ENCODE results near the gene GIGYF1.
"Not testable (repeated sequence)": the region's sequence is repeated elsewhere in the genome, so short reads cannot be mapped to it uniquely, and the experiment has no call there.

GIGYF1 gene

DNA sequence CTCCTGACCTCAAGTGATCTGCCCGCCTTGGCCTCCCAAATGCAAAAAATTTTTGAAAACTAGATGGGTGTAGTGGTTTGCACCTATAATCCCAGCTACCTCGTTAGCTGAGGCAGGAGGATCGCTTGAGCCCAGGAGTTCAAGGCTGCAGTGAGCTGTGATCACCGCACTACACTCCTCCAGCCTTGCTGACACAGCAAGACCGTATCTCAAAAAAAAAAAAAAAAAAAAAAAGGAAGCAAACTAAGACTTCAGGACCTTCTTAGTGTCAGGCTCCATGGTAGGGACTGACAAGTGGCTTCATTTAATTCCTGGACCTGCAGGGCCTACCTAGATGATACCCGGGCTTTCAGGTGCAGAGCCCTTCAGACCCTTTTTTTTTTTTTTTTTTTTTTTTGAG lies 14.3 kb upstream of the GIGYF1 start:
- DNase-seq, result no peak

DNA sequence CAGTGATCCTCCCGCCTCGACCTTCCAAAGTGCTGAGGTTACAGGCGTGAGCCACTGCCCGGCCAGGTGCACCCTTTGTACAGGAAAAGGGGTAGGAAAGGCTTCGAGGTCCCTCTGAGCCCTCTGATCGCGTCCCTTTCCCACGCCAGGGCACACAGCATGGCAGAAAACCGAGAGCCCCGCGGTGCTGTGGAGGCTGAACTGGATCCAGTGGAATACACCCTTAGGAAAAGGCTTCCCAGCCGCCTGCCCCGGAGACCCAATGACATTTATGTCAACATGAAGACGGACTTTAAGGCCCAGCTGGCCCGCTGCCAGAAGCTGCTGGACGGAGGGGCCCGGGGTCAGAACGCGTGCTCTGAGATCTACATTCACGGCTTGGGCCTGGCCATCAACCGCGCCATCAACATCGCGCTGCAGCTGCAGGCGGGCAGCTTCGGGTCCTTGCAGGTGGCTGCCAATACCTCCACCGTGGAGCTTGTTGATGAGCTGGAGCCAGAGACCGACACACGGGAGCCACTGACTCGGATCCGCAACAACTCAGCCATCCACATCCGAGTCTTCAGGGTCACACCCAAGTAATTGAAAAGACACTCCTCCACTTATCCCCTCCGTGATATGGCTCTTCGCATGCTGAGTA lies 12.7 kb upstream of the GIGYF1 start:
- no peak for DNase-seq

DNA sequence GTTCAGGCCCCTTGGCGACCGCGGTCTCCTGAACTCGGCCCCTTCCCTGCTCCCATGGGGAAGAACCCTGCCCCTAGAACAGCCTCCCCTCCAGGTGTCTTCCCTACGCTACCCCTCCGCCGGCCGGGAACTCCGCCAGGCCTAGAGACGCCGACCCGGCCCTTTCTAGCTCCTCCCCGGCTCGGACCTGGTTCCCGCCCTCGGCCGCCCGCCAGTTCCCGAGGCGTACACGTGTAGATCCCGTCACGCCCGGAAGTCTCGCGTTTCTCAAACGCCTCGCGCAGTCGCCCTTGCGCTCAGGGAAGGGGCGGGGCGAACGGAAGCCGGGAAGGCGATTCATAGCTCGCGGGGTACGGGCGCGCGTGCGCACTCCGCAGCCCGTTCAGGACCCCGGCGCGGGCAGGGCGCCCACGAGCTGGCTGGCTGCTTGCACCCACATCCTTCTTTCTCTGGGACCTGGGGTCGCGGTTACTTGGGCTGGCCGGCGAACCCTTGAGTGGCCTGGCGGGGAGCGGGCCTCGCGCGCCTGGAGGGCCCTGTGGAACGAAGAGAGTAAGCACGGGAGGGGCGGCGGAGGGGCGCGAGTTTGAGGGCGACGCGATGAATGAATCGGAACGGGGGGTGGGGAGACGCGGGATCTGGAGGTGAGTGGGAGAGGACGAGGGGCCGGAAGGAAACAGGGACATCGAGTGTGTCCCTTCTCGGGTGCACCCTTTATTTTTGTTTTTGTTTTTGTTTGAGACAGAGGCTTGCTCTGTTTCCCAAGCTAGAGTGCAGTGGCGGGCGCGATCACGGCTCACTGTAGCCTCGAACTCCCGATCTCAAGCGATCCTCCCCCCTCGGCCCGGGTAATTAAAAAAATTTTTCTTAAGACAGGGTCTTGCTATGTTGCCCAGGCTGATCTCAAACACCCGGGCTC lies 12.0 kb upstream of the GIGYF1 start, which contains the start of gene POP7:
POP7 (plus strand) TSS at position 369 of the 919 bp plus-strand sequence. CDS start 710 bp downstream, outside the sequence.
- peak; percentile 99 for DNase-seq

DNA sequence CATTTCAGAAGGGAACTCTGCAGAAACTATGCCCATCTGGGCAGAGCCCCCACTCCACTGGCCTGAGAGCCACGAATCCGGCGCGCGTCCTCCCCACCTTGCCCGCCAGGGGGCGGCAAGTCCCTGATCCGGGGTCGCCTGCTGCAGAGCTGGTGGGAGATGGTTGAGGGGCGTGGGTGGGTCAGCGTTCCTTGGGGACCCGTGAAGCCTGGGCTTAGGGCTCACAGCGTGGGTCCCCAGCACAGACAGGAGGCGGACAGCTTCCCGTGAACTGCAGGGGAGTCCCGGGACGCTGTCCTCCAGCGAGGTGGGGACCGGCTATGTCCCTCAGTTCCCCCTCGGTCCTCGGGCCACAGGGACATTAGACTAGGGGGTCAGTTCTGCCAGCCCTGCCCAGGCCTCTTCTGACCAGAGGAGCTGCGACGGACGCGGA lies 11.3 kb upstream of the GIGYF1 start:
- peak; percentile 90 for DNase-seq

DNA sequence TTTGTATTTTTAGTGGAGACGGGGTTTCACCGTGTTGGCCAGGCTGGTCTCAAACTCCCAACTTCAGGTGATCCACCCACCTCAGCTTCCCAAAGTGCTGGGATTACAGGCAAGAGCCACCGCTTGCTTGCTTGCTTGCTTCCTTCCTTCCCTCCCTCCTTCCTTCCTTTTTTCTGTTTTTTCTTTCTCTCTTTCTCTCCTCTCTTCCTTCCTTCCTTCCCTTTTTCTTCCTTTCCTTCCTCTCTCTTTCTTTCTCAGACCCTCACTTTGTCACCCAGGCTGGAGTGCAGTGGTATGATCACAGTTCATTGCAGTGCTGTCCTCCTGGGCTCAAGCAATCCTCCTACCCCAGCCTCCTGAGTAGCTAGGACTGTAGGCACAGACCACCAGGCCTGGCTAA lies 7.0 kb upstream of the GIGYF1 start:
- not testable (repeated sequence) for DNase-seq

DNA sequence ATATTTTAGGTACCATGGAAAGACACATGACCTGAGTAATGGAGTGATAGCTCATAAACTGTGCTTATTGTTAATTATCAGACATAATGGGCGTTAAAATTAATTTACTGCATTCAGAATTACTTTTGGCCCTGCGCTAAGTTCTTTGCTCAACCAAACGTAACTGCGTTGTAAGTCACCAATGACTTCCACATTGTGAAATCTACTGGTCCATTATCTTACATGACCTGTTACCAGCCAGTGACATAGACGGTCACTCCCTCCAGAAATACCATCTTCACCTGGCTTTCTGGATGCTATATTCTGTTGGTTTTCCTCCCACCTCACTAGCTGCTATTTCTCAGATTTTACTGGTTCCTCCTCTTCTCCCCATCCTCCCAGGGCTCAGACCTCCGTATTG lies 5.0 kb upstream of the GIGYF1 start:
- no peak for DNase-seq

DNA sequence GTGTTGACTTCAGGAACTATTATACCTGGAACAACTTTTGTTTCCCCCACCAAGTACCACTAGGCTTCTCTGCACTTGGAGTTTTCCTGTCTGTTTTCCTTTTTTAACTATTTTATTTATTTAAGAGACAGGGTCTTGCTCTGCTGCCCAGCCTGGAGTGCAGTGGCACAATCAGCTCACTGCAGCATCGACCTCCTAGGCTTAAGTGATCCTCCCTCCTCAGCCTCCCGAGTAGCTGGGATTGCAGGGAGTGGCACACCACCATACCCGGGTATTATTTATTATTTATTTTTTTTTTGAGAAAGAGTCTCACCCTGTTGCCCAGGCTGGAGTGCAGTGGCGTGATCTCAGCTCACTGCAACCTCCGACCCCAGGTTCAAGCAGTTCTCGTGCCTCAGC lies 2.1 kb upstream of the GIGYF1 start:
- DNase-seq, result no peak

DNA sequence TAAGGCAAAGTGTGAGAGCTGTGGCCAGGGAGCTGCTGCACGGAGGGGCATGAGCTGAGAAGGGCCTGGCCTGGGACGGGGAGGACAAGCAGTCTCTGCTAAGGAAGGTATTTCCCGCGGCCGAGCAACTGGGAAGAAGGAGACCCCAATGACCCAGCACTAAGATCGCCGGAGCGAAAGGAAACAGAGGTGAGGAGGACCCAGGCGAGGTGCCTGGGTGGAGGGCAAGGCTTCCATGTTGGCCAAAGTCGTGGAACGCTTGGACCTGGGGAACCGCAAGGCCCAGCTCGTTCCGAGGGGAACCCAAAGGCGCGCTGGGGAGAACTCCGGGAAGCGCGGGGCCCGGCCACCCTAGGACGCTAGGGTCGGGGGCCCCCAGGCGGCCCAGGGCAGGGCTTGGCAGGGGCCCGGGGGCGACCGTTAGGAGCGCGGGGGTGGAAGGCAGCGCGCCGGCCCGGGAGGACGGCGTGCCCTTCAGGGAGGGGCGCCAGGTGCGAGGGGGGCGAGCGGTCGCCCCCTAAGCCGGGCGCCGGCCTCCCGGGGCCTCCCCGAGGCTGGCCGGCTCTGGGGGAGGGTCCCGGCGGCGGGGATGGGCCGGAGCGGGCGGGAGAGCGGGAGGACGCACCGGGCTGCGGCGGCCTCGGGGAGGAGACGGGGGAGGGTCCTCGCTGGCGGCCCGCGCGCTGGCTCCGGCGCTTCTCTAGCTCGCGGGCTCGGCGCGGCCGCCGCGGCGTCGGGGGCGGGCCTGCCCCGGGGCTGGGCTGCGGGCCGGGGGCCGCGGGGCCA lies 545 bp downstream of the GIGYF1 start:
- DNase-seq, result no peak

DNA sequence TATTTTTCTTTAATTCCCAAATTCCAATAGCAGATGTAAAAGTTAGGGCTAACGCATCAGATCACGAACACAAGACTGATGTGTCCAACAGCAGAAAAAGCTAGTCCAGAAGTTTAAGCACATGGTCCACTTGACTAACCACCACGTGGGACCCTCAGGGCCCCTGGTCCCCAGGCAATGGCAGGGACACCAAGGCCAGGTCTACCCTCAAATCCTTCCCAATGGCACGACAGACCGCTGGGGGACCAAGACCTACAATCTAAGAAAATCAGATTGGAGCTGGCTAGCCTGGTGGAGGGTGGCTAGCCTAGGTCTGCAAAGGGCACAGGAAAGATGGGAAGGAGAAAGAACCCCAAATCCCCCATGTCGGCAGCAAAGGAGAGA lies 1.5 kb downstream of the GIGYF1 start:
- DNase-seq, result no peak

DNA sequence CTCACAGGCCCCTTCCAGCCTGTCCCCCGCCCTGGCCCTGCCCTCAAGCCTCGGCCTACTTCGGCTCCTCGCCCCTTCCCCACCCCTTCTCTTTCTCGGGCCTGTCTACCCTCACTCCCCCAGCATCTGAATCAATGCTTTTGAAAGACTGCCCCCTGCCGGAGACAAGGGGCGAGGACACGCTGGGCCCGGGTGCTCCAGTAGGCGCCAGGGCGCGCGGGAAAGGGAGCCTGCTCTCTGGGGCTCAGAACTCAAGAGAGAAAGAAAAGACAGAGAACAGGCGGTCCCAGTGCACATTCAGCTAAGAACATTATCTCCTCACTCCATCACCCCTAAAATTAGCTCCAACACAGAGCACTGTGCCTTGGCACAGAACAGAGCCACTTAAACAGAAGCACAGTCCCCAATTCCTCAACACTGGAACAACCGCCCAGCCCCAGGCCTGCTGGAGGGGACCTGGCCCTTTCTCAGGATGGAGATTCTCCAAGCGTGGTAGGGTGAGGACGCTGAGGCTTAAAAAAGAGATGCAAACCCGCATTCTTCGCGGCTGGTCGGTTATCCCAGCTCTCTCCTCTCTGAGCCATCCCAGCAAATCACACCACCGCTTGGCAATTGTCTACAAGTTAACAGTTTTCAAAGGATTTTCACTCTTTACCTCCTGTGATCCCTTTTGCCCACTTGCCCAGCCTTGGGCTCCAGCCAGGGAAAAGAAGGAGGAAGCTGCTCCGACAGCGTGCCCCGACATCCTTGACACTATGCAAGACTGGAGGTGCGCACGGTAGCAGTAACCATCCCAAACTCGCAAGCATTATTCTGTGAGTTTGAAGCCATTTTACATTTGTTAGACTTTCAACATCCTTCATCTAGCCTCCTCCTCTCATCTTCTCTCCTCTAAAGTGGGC lies 2.1 kb downstream of the GIGYF1 start:
- peak; percentile 83 for DNase-seq

DNA sequence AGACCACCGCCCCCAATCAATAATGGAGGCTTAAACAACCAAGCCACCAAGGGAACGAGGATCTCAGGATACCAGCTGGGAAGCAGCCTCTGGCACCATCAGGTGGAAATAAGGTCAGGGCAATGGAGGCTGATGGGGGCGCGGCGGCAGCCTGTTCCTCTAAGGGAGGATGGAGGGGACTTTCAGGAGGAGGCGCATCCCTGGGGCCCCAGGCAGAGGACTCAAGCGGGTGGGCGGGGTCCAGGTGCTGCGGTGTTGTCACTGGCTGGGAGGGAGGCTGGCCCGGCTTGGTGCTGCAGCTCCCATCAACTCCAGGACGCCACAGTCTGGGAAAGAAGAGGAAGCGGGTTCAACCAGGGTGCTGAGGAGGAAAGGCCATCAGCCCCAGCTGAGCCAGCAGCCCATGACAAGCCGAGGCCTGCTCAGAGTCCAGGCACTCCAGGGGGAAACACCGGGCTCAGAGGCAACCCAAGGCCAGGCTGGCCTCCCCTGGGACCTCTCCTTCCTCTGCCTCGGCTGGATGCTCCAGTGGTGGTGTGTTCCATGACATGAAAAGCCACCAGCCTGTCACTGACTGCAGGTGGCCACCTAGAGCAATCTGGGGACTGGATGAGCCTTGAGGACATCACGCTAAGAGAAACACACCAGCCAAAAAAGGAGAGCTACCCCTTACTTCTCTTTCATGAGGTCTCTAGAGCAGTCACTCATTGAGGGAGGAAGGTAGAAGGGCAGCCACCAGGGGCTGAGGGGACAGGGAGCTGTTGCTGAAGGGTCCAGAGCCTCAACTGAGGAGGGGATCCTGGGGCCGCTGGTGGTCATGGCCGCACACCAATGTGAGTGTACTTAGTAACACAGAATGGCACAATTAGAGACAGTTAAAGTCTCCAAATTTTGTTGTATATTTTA lies 4.6 kb downstream of the GIGYF1 start:
- DNase-seq, result no peak

DNA sequence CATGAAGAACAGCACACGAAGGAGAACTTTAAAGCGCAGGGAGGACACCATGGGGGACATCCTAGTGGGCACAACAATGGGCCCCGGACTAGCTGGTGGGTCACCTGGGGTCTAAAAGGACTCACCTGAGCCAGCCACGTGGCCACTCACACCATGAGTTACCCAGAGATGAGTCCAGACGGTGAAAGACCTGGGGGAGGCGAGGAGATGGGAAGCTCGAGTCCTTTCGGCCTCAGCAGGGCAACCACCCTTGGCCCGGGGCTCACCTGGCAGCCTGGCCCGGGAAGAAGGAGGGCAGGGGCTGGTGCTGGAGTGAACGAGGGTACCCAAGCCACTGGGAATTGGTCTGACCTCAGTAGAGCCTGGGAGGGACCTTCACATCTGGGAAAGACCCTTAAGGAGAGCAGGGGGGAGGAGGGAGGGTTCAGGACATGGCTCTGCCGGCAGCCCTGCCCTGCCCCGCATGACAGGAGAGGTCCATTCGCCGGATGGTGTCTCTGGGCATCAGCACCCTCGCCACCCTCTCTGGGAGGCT lies 5.7 kb downstream of the GIGYF1 start:
- DNase-seq, result no peak

DNA sequence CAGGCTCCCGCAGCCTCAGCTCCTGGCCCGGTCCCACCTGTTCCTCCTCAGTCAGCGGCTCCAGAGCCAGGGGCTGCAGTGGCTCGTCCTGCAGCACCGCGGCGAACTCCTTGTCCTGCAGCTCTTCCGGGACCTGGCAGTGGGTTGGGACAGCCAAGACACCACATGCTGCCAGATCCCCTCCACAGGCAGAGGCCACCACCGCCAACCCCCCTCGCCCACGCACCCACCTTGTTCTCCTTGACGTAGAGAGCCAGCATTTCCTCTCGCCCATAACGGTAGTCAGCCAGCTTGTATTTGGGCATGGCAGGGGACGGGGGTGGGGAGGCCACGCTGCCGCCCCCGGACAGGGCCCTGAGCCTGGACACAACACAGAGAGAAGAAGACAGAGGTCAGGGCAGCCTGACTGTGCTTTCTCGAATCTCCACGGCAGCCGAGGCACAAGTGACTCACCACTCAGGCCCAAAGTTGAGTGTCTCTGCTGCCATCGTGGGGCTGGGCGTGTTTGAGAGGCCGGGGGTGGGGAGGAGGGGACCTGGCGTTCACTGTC lies 6.2 kb downstream of the GIGYF1 start:
- no peak for DNase-seq

DNA sequence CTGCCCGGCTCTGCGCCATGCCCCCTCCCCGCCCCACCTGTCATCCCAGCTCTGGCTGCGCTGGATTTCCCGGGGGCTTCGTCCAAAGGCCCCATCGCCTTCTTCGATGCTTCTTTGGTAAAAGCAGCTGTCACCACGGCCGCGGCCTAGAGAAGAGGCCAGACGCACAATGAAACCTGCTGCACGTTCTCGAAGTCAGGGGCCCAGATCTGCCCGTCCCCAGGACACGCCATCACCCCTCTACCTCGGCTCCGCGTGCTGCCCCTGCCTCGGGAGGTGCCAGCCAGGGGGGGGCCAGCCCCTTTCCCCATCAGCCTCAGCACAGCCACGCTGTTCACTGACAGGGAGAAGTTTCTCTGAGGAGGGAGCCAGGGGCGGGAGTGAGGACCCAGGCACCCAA lies 6.8 kb downstream of the GIGYF1 start:
- DNase-seq, result no peak

DNA sequence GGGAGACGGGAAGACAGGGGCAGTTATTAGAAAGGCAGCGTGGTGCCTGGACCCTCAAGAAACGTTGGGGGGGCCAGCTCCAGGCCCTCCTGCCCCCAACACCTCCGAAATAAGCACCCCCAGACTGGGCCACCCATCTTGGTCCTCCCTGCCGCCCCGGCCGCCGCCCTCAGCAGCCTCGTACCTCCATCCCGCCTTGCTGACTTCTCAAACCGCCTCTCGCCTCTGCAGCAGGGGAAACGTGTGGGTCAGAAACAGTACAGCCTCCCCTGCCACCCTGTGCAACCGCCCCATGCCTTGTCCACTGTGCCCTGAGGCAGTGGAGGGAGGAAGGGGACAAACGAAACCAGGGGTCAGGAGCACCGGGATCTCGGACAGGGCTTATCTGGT lies 7.2 kb downstream of the GIGYF1 start:
- no peak for DNase-seq

DNA sequence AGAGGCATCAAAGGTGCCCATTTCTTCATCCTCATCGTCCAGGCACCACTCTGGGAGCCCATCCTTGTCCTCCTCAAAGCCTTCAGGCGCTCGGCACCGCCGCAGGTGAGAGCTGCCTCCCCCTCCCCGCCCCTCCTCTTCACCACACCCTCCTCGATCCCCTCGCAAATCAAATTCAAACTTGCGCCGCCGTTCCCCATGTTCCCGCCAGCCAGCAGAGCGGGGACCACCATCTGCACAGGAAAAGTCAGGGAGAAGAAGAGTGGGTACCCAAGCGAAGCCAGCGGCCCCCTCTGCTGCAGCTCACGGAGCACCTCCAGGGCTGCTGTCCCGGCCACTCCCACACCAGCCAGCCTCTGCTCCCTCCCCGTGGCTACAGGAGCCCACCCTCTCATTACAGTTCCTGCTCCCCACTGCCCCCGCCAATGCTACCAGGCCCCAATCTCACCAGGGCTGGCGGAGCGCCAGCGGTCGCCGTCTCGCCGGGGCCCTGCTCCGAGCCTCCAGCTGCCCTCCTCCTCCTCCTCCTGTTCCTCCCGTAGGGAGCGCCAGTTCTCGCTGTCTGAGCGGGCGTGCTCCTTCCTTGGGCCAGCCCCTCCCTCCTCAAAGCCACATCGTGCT lies 7.7 kb downstream of the GIGYF1 start:
- no peak for DNase-seq

DNA sequence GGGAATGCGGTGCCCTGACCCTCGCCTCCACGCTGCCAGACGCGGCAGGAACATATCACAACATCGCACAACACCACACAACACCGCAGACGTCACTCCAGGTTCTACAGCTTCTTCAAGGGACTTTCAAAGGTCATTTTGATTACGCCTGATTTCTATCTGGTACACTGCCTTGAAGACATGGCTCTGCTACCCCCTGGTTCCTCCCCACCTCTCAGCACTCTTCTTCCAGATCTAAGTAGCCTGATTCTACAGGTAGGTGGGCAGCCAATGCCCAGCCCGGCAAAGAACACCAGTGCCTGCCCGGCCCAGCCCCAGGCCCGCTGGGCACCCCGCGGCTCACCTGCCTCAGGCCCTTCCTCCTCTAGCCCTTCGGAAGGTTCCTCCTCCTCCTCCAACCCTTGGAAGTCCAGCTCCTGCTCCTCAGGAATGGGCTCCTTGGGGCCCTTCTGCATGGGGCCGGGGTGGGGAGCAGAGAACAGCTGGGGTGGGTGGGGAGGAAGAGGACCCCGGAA lies 8.4 kb downstream of the GIGYF1 start:
- DNase-seq, result no peak

DNA sequence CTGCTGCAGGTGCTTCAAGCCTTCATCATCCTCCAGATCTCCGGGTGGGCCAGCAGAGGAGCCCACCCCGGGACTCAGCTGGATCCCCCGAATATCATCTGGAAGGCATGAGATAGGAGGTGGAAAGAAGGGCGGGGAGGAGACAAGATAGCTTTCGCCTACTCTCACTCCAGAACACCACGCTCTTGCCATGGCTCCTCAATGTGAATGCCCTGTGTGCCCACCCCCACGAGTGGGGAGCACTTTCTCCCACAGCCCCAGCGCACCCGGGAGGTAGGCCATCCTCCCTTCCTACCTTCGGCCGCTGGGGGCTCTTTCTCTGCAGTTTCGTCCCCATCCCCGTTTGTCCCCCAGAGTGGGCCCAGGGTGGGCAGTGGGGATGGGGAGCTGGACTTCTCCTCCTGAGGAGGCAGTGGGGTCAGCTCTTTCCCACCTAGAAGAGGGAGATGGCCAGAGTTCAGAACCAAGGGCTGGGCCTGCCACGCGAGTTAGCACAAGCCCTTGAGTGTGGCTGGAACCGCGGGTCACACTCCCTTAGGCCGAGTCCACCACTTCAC lies 8.9 kb downstream of the GIGYF1 start:
- no peak for DNase-seq

DNA sequence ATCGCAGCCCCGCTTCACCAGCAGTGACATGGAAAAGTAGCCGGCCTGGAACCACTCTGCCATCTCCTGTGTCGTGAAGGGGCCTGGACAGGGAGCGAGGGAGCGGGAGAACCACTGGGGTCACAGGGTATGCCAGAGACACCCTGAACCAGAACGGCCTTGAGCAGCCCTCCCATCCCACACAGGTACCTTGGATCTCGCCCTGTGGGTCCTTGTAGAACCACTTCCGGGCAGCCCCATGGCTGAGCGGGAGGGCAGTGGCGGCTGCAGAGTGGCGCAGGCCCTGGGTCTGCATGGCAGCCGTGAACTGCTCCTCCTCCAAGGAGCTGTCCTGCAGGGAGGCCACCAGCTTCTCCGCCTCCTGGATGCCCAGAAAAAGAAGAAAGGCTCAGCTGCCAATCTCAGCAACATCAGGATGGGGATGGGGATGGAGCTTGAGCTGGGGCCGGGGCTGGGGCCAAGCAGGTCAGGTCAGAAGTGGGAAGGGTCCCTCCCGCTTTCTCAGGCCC lies 9.5 kb downstream of the GIGYF1 start:
- DNase-seq, result no peak
